Left lung (tissue), 10 donors: Measurements from ENCODE around the gene NRTN. TPM values are rescaled to one million over a fixed set of nuclear protein-coding genes. Genes with fewer than 3 reads are reported as not detected.
"Not testable (repeated sequence)": the region's sequence is repeated elsewhere in the genome, so short reads cannot be mapped to it uniquely, and the experiment has no call there.

Source experiments
- ATAC-seq: fragments of 200-7000 bp; cut with Tn5 transposase; one replicate; pipeline ENCODE4 v1.9.1; 2020; ENCODE audit warnings: moderate library complexity
- DNase-seq, 4 donors: peaks; one replicate each; pipeline ENCODE4 v3.0.0-alpha.2; 2013 to 2020
- H3K27ac ChIP-seq, 2 donors: fragments of 200-600 bp; sonication (generic) in 1 of 2; one replicate each; pipeline versions ENCODE4 v1.5.0 to v1.8.0; 2020 to 2021
- H3K27me3 ChIP-seq, 2 donors: fragments of 200-600 bp; sonication (generic) in 1 of 2; one replicate each; pipeline versions ENCODE4 v1.5.0 to v1.8.0; 2020 to 2021
- H3K36me3 ChIP-seq, 2 donors: fragments of 200-600 bp; sonication (generic) in 1 of 2; one replicate each; pipeline versions ENCODE4 v1.5.0 to v1.8.0; 2020 to 2021
- H3K4me1 ChIP-seq, 2 donors: fragments of 200-600 bp; one replicate each; pipeline ENCODE4 v1.8.0; 2021
- H3K4me3 ChIP-seq, 2 donors: fragments of 200-600 bp; sonication (generic) in 1 of 2; one replicate each; pipeline versions ENCODE4 v1.5.0 to v1.8.0; 2020 to 2021; ENCODE audit warnings: mild to moderate bottlenecking in 1 of 2
- H3K9me3 ChIP-seq, 2 donors: fragments of 200-600 bp; sonication (generic) in 1 of 2; one replicate each; pipeline versions ENCODE4 v1.5.0 to v1.8.0; 2020 to 2021
- CTCF ChIP-seq, 2 donors: fragments of 200-600 bp; sonication (generic) in 1 of 2; IDR thresholded peaks; one replicate each; pipeline versions ENCODE4 v1.5.0 to v1.8.0; 2021; ENCODE audit warnings: antibody characterized with exemption in 2 of 2
- intact Hi-C, 2 donors: fragments of 100-400 bp; cut with DNase I; formaldehyde crosslinking; loops; one replicate each; pipeline versions ENCODE4 v1.11.2 to v1.14.2; 2022
- polyA plus RNA-seq, 6 donors: library from polyadenylated mRNA; unstranded; fragments of 120-200 nt; gene quantifications; one replicate each; pipeline ENCODE4 v1.2.1, GENCODE V29; 2013; ENCODE audit not compliant: insufficient read length in 6 of 6
- total RNA-seq, 2 donors: library from RNA; stranded (reverse); fragmentation: NEBNext Ultra II Directional; extraction: Animal tissue kit (Norgen Biotek cat#: 25700); gene quantifications; one replicate each; pipeline ENCODE4 v1.2.1, GENCODE V29; 2021
- donor health status: DM: no; HTN: yes; CAD: no.
- donor health status: DM: no; HTN: no; CAD: no.

NRTN gene
- total and polyA plus RNA-seq, 8 donors = 0.93 to 1.9 (median 1.5) TPM

DNA sequence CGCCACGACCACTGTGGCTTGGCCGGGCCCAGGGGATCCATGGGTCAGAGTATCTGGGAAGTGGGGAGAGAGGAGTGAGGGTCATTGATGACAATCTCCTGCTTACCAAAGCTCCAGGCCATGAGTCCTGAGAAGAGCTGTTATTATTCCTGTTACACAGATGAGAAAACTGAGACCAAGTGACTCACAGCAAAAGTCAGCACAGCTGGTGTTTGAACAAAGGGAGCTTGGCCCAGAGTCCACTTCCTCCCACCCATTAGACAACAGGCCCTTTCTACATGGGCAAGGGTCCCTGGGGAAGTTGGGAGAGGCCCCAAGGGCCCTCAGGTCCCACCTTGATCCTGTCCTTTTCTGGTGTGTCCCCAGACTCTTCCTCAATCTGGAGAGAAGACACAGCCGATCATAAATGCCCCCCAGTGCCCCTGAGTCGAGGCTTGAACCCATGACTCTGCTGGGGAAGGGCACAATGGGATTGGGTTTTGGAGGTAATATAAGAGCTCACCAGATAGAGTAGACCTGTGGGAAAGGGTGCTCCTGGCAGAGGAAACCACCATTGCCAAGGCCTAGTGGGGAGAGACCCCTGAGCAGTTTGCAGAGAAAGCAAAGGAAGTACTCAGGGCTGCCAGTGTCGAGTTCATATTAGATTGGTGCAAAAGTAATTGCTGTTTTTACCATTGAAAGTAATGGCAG lies 27.8 kb downstream of the NRTN start:
- Histone ChIP-seq H3K4me1 (peaks cover 0 to 17% of the 10 kb centered on the region in 2 donors), H3K9me3 (no peaks in the 10 kb centered on the region), H3K27me3 (peaks cover 0 to 51% of the 10 kb centered on the region in 2 donors), H3K4me3 (no peak overlapping the region), H3K36me3 (no peaks in the 10 kb centered on the region), H3K27ac (no peak overlapping the region)
- no peak for TF ChIP-seq CTCF (IDR thresholded peaks at IDR 0.05)
- ATAC-seq = no peak
- intact Hi-C loops = no loop called here
- DNase-seq = no peak

DNA sequence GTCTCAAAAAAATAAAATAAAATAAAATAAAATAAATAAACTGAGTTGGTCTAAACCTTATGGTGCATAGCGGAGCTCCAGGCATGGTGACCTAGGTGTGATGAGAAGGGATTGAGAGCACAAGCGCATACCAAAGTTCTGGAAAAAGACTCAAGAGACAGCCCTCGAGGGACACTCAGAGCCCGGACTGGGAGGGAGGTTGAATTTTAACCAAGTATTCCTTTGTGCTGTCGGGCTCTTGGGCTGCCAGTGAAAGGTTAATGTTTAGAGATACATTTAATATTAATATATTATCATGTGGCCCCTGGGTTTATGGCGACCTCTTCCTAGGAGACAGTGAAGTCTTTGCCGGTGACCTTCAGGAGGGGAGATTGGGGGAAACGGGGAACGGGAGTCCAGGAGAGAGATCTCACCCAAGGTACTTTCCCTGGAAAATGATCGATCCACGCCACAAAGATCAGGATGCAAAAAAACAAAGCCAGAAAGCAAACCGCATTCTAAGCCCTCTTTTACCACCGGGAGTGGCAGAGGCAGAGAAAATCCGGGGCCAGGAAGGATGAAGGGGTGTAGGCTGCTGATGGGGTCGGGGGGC lies 33.0 kb downstream of the NRTN start:
- ATAC-seq (no peak), DNase-seq (no peak)
- Histone ChIP-seq H3K36me3 (no peaks in the 10 kb centered on the region), H3K9me3 (no peaks in the 10 kb centered on the region), H3K27me3 (peaks cover 0 to 20% of the 10 kb centered on the region in 2 donors), H3K27ac (no peak overlapping the region), H3K4me3 (no peak overlapping the region), H3K4me1 (peaks cover 0 to 7% of the 10 kb centered on the region in 2 donors)
- intact Hi-C loops = no loop called here
- no peak for TF ChIP-seq CTCF (IDR thresholded peaks at IDR 0.05)

GRCh38 chr19:5838353-5839064 lies 33.6 kb downstream of the NRTN start:
- Histone ChIP-seq H3K4me1 (peaks cover 0 to 7% of the 10 kb centered on the region in 2 donors), H3K36me3 (no peaks in the 10 kb centered on the region), H3K9me3 (no peaks in the 10 kb centered on the region), H3K27ac (no peak overlapping the region), H3K4me3 (no peak overlapping the region), H3K27me3 (peaks cover 0 to 20% of the 10 kb centered on the region in 2 donors)
- intact Hi-C loops = no loop called here
- ATAC-seq (no peak), DNase-seq (no peak)
- TF ChIP-seq CTCF (IDR thresholded peaks at IDR 0.05) = no peak

DNA sequence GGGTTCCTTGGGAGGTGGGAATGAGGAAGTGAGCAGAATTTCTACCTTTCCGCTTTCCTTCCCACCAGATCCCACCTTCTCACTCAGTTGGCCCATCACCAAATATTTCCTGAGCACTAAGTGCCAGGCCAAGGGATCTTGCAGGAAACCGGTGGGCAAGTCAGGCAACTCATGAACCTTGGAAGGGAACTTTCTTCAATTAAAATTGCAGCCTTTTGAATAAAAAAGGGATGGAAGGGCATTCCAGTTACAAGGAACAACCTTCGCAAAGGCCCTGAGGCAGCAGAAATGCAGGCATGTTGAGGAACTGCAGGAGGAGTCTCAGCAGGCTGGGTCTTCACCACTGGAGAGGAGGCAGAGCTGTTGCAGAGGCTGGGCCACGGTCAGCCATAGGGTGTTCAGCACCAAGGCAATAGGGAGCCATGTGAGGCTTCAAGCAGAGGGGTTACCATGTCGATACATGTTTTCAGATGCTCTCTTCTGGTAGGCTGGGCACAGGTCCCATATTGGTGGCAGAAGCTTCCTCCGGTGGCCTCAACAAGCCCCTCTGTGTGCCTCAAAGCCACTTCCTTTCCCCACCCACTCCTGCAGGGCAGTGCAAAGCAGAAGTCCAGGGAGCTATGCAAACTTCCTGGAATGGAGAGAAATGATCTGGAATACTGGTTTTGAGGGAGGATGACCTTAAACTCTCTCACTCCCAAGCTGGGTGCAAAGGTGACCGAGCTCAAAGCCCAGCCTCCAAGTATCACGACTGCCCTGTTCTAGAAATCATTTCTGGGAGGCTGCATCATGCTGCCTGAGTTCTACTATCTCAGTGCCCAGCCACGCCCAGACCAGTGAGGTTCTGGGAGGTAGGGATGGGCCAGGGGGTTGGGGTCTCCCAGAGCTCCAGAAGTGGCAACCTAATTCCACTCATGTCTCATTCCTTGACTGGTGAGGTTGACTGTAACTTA lies 34.5 kb downstream of the NRTN start, which contains the start of gene FUT6:
Gene FUT6, minus strand, starts transcription at position 638 of the 953 bp plus-strand sequence. CDS start 7,135 bp downstream, outside the sequence.
- ATAC-seq (no peak), DNase-seq (no peak)
- Histone ChIP-seq H3K4me3 (no peak within 1 kb of the TSS), H3K27ac (no peak within 1 kb of the TSS), H3K4me1 (peaks cover 0 to 7% of the 10 kb centered on the region in 2 donors), H3K36me3 (no peaks in the 10 kb centered on the region), H3K27me3 (peaks cover 0 to 15% of the 10 kb centered on the region in 2 donors), H3K9me3 (no peaks in the 10 kb centered on the region)
- intact Hi-C loops = no loop called here
- TF ChIP-seq CTCF (IDR thresholded peaks at IDR 0.05) = no peak

DNA sequence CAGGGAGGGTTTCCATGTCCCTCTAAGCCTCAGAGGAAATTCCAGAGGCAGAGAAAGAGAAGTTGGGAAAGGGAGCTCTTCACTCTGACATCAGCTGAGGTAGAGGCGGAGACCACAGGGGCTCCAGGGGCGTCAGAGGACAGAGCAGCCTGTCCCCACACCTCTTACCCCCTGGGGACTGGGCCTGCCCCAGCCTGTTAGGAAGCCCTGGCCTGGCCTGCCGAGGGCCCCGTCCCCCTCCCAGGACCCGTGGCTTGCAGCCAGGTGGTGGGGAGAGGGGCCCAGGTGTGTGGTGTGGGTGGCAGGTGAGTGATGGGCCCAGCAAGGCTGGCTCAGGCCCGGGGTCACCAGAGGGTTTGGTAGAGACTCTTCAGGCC lies 36.9 kb downstream of the NRTN start:
- H3K27ac ChIP-seq, ATAC-seq, H3K4me1 ChIP-seq, H3K9me3 ChIP-seq, DNase-seq, H3K4me3 ChIP-seq, H3K36me3 ChIP-seq, intact Hi-C loops: not testable (repeated sequence)
- H3K27me3 ChIP-seq = peaks cover 0 to 11% of the 10 kb centered on the region in 2 donors
